Mesenchymal stem cell (in vitro differentiated cells and primary cell): ENCODE measurements around the gene DSCAML1.

Experiments
- DNase-seq: peaks from one replicate; pipeline ENCODE4 v3.0.0-alpha.2; 2013
- H2AFZ ChIP-seq: one replicate; pipeline ENCODE4 v1.6.1; 2013; ENCODE audit warnings: low read depth, mild to moderate bottlenecking, control low read depth, inconsistent platforms, low read length, moderate library complexity
- H2AK5ac ChIP-seq: 2 replicates; pipeline ENCODE4 v1.6.1; 2013; ENCODE audit warnings: low read length, moderate library complexity, mild to moderate bottlenecking, inconsistent platforms; ENCODE audit not compliant: severe bottlenecking
- H2BK120ac ChIP-seq: one replicate; pipeline ENCODE4 v1.6.1; 2013; ENCODE audit warnings: low read depth, mild to moderate bottlenecking, inconsistent platforms, low read length, moderate library complexity
- H2BK12ac ChIP-seq, 2 experiments: one replicate each; pipeline ENCODE4 v1.6.1; 2013; ENCODE audit warnings: inconsistent platforms in 2 of 2, low read length in 2 of 2, mild to moderate bottlenecking in 2 of 2, moderate library complexity in 2 of 2, control low read depth in 1 of 2
- H2BK15ac ChIP-seq: one replicate; pipeline ENCODE4 v1.6.1; 2013; ENCODE audit warnings: mild to moderate bottlenecking, low read depth, inconsistent platforms; ENCODE audit not compliant: poor library complexity, severe bottlenecking
- H2BK5ac ChIP-seq: 2 replicates; pipeline ENCODE4 v1.6.1; 2013; ENCODE audit warnings: low read depth, mild to moderate bottlenecking, low read length, control low read depth, inconsistent platforms; ENCODE audit not compliant: poor library complexity, severe bottlenecking
- H3K14ac ChIP-seq, 2 experiments: one replicate each; pipeline ENCODE4 v1.6.1; 2013; ENCODE audit warnings: inconsistent platforms in 2 of 2, low read length in 2 of 2, control low read depth in 1 of 2, mild to moderate bottlenecking in 1 of 2, moderate library complexity in 1 of 2
- H3K18ac ChIP-seq, 2 experiments: one replicate each; pipeline ENCODE4 v1.6.1; 2013; ENCODE audit warnings: inconsistent platforms in 2 of 2, low read length in 2 of 2, control low read depth in 1 of 2, low read depth in 1 of 2, mild to moderate bottlenecking in 1 of 2
- H3K23ac ChIP-seq, 2 experiments: one replicate each; pipeline ENCODE4 v1.6.1; 2013; ENCODE audit warnings: inconsistent platforms in 2 of 2, low read length in 2 of 2, mild to moderate bottlenecking in 2 of 2, moderate library complexity in 2 of 2, control low read depth in 1 of 2
- H3K27ac ChIP-seq: 2 replicates; pipeline ENCODE4 v1.5.1; 2013; ENCODE audit warnings: mild to moderate bottlenecking, moderate library complexity, low read length, control low read depth, inconsistent platforms; ENCODE audit not compliant: poor library complexity, severe bottlenecking
- H3K27me3 ChIP-seq, 2 experiments: 2 replicates each; pipeline versions ENCODE4 v1.6.1 to v1.7.0; 2013; ENCODE audit warnings: low read length in 2 of 2, mild to moderate bottlenecking in 2 of 2, moderate library complexity in 2 of 2, control low read depth in 1 of 2, inconsistent platforms in 1 of 2; ENCODE audit not compliant: control insufficient read depth in 1 of 2, insufficient read depth in 1 of 2
- H3K36me3 ChIP-seq, 2 experiments: 2 replicates each; pipeline versions ENCODE4 v1.6.1 to v1.7.0; 2013; ENCODE audit warnings: low read length in 2 of 2, control low read depth in 1 of 2, inconsistent platforms in 1 of 2, low read depth in 1 of 2, mild to moderate bottlenecking in 1 of 2; ENCODE audit not compliant: insufficient read depth in 2 of 2, control insufficient read depth in 1 of 2
- H3K4ac ChIP-seq, 2 experiments: one replicate each; pipeline ENCODE4 v1.6.1; 2013; ENCODE audit warnings: inconsistent platforms in 2 of 2, low read length in 2 of 2, mild to moderate bottlenecking in 2 of 2, moderate library complexity in 2 of 2, control low read depth in 1 of 2, low read depth in 1 of 2
- H3K4me1 ChIP-seq: 2 replicates; pipeline ENCODE4 v1.6.1; 2013; ENCODE audit warnings: low read depth, low read length, control low read depth; ENCODE audit not compliant: control insufficient read depth, insufficient read depth
- H3K4me2 ChIP-seq: 2 replicates; pipeline ENCODE4 v1.6.1; 2013; ENCODE audit warnings: low read length, mild to moderate bottlenecking, inconsistent platforms; ENCODE audit not compliant: poor library complexity, severe bottlenecking
- H3K4me3 ChIP-seq, 2 experiments: 2 replicates each; pipeline versions ENCODE4 v1.5.1 to v1.7.0; 2013; ENCODE audit warnings: low read length in 2 of 2, mild to moderate bottlenecking in 2 of 2, control low read depth in 1 of 2, low read depth in 1 of 2; ENCODE audit not compliant: insufficient read depth in 1 of 2
- H3K79me1 ChIP-seq: replicated peaks from 2 replicates; pipeline ENCODE4 v1.6.1; 2013; ENCODE audit warnings: mild to moderate bottlenecking, control low read depth, low read length, inconsistent platforms; ENCODE audit not compliant: poor library complexity, severe bottlenecking
- H3K9ac ChIP-seq: 2 replicates; pipeline ENCODE4 v1.7.0; 2013; ENCODE audit warnings: mild to moderate bottlenecking, low read length, moderate library complexity
- H3K9me3 ChIP-seq: 2 replicates; pipeline ENCODE4 v1.7.0; 2013; ENCODE audit warnings: mild to moderate bottlenecking, low read length; ENCODE audit not compliant: control insufficient read depth
- H4K8ac ChIP-seq: one replicate; pipeline ENCODE4 v1.6.1; 2013; ENCODE audit warnings: inconsistent platforms, mild to moderate bottlenecking, low read length, moderate library complexity
- H4K91ac ChIP-seq: one replicate; pipeline ENCODE4 v1.6.1; 2013; ENCODE audit warnings: mild to moderate bottlenecking, low read length, inconsistent platforms
- WGBS: methylation state at CpG from one replicate; pipeline ENCODE4 v1.1.7; 2013; ENCODE audit warnings: mixed read lengths; 5-methylcytosine and 5-hydroxymethylcytosine counted together

Gene DSCAML1

DNA sequence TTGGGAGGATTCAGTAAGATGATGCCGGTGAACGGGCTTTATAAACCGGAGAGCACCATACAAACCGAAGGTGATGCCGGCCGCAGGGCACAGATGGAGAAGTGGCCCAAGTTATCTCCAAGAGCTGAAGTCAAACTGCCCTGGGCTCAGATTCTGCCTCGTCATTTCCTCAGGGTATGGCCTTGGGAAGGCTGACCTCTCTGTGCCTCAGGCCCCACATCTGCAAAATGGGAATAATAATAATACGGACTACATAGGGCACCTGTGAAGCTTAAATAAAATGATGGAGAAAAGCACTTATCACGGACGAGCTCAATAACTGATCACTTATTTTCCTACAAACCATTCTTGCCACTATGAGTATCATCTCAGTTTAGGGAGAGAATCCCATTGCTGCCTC, 29.9 kb downstream of the DSCAML1 start:
- Histone ChIP-seq H3K4me1 (peaks cover 3% of the 10 kb centered on the region), H3K27me3 (peaks cover 16 to 52% of the 10 kb centered on the region in 2 experiments), H3K4me3 (no peak overlapping the region), H3K36me3 (peaks cover 0 to 9% of the 10 kb centered on the region in 2 experiments), H3K4ac (no peak overlapping the region), H3K18ac (no peak overlapping the region), H3K9ac (no peak overlapping the region), H3K14ac (no peak overlapping the region), H2AK5ac (no peak overlapping the region), H3K9me3 (no peaks in the 10 kb centered on the region), H3K27ac (no peak overlapping the region), H3K79me1 (no peaks in the 10 kb centered on the region), H2AFZ (no peak overlapping the region), H4K8ac (no peak overlapping the region), H2BK12ac (no peak overlapping the region), H2BK5ac (no peak overlapping the region), H2BK120ac (no peak overlapping the region), H4K91ac (no peak overlapping the region), H2BK15ac (no peak overlapping the region), H3K4me2 (no peak overlapping the region), H3K23ac (no peak overlapping the region)
- WGBS: 87% methylated on average over 10 of the region's 10 CpGs
- DNase-seq: no peak

DNA sequence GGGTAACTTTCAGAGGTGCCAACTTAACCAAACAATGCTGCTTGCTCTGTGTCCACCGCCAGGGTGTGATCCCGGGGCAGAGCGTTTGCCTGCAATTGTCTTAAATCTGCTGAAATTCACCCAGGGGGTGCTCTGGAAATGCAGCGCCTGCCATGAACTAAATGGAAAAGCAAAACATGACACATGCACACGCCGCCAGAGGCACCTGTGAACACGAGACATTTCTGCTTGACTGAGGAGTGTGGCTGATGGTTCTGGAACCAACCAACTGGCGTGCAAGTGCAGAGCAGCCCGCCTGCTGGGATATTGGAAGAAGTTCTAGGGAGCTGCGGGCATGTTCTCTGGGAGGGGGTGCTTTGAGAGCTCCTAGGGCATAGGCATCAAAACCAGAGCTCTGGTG, 30.4 kb downstream of the DSCAML1 start:
- no peak overlapping the region for H3K23ac ChIP-seq
- 81% methylated on average over 10 of the region's 10 CpGs for WGBS
- no peak overlapping the region for H2BK12ac ChIP-seq

DNA sequence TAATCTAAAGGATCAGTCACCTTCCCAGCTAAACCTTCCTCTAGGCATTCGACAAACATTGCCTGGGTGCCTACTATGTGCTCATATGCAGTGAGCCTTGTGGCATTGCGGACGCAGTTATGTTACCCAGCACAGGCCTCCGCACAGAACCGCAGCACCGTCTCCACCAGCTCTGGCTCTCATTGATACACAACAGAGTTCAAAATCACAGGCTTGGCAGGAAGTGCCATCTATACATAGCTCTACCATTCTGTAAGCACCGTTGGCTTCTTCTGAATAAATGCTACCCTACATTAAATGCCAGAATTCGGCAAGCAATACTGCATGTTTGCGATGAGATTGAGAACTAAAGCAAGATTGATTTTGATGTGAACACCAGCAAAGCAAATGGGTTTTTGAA, 31.0 kb downstream of the DSCAML1 start:
- H3K4ac ChIP-seq: no peak overlapping the region
- no peak overlapping the region for H3K23ac ChIP-seq
- H3K14ac ChIP-seq: no peak overlapping the region
- no peak overlapping the region for H4K91ac ChIP-seq
- no peak overlapping the region for H3K27ac ChIP-seq
- H3K27me3 ChIP-seq: peaks cover 16 to 52% of the 10 kb centered on the region in 2 experiments
- no peak overlapping the region for H2AK5ac ChIP-seq
- H4K8ac ChIP-seq: no peak overlapping the region
- peaks cover 0 to 9% of the 10 kb centered on the region in 2 experiments for H3K36me3 ChIP-seq
- 83% methylated on average over 7 of the region's 9 CpGs for WGBS
- H3K79me1 ChIP-seq: no peaks in the 10 kb centered on the region
- H2BK5ac ChIP-seq: no peak overlapping the region
- peaks cover 3% of the 10 kb centered on the region for H3K4me1 ChIP-seq
- H3K18ac ChIP-seq: no peak overlapping the region
- no peak for DNase-seq
- H2BK12ac ChIP-seq: no peak overlapping the region
- no peak overlapping the region for H2BK15ac ChIP-seq
- H2AFZ ChIP-seq: no peak overlapping the region
- no peak overlapping the region for H3K9ac ChIP-seq
- H3K9me3 ChIP-seq: no peaks in the 10 kb centered on the region
- H3K4me3 ChIP-seq: no peak overlapping the region
- no peak overlapping the region for H2BK120ac ChIP-seq
- H3K4me2 ChIP-seq: no peak overlapping the region

More for the DNA sequence above, 30.4 kb downstream of the DSCAML1 start:
- Histone ChIP-seq H3K36me3 (peaks cover 0 to 9% of the 10 kb centered on the region in 2 experiments), H3K4me2 (no peak overlapping the region), H3K14ac (no peak overlapping the region), H2BK5ac (no peak overlapping the region), H3K9me3 (no peaks in the 10 kb centered on the region), H3K79me1 (no peaks in the 10 kb centered on the region), H3K4ac (no peak overlapping the region), H3K4me3 (no peak overlapping the region), H4K91ac (no peak overlapping the region), H2BK15ac (no peak overlapping the region), H3K27me3 (peaks cover 16 to 56% of the 10 kb centered on the region in 2 experiments), H4K8ac (no peak overlapping the region), H3K18ac (no peak overlapping the region), H2AK5ac (no peak overlapping the region), H2AFZ (no peak overlapping the region), H2BK120ac (no peak overlapping the region), H3K4me1 (peaks cover 3% of the 10 kb centered on the region), H3K9ac (no peak overlapping the region), H3K27ac (no peak overlapping the region)
- no peak for DNase-seq

DNA sequence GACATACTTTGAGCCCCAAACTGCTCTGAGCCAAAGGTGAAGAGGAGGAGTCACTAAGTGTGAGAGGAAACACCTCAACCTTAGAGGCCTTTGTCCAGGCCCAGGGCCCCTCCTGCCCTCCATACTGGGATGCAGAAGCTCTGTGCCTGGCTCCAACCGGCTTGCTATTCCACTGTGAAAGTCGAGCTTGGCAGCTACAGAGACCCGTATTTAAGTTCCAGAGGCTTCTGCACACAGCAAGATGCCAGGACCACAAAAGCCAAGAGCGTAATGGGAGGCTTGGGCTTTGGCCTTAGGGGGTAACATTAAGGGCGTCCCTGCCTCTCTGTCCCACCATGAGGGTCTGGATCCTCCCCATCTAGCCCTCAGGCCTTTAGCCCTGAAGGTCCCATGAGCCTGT, 31.9 kb downstream of the DSCAML1 start:
- Histone ChIP-seq H3K23ac (no peak overlapping the region), H2BK12ac (no peak overlapping the region), H2BK120ac (no peak overlapping the region), H2BK15ac (no peak overlapping the region), H3K27me3 (peaks cover 16 to 60% of the 10 kb centered on the region in 2 experiments), H3K36me3 (peaks cover 0 to 9% of the 10 kb centered on the region in 2 experiments), H2AK5ac (no peak overlapping the region), H2AFZ (no peak overlapping the region), H3K79me1 (no peaks in the 10 kb centered on the region), H4K8ac (no peak overlapping the region), H3K18ac (no peak overlapping the region), H3K4me3 (no peak overlapping the region), H4K91ac (no peak overlapping the region), H3K9me3 (no peaks in the 10 kb centered on the region), H3K4ac (no peak overlapping the region), H3K4me1 (peaks cover 3% of the 10 kb centered on the region), H3K27ac (no peak overlapping the region), H3K4me2 (no peak overlapping the region), H2BK5ac (no peak overlapping the region), H3K9ac (no peak overlapping the region), H3K14ac (no peak overlapping the region)
- no peak for DNase-seq
- 66% methylated on average over 5 of the region's 5 CpGs for WGBS
